Measurements from ENCODE around the gene TAOK1.

Gene TAOK1

DNA sequence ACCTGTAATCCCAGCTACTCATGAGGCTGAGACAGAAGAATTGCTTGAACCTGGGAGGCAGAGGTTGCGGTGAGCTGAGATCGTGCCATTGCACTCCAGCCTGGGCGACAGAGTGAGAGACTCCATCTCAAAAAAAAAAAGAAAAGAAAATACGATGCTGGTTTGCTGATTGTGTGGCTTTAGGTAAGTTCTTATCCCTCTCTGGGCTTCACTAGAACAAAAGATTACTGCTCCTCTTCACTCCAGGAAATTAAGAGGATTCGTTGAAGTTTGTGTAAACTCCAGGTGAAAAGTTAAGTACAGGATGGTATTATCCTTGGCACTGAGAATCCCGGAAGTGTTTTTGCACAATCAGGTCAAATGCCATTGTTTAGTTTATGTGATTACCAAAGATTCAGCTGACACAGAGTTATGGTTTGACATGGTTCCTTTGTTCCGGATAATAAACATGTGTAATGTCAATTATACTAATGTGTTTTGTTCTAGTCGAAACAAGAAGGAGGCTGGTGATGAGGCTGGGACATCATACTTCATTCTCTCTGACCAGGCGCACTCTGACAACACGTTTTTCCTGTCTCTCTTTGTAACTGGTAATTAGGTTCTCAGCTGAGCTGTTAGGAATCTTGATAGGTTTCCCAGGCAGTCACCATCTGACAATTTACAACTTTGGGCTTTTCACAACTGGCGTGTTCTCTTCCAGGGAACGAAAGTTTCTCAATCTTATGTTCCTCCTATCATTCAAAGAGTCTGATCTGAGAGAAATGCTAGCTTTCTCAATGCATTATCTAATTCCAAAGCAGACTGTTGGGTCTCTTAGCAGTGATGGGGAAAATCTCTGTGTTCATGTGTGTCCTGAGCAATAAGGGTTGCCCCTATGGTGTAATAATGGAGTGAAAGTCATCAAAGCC is 10.8 kb upstream of the TAOK1 start:
- peak; percentile 53 for DNase-seq

- DNase-seq: no peak
These were observed 6.5 kb upstream of the TAOK1 start for GRCh38 chr17:29383686-29384085.

DNA sequence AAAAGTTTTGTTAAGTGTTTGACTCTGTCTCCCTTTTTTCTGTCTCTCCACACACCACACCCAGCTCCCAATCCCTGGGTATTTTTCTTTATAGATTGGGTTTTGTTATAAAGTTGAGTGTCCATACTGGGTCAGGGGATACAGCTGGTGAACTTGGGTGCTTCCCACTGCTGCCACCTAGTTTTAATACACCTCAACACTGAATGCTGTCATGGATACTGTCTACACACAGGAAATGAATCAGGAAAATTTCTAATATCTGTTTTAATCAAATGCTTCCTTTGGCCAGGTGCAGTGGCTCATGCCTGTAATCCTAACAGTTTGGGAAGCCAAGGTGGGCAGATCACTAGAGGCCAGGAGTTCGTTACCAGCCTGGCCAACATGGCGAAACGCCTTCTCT is 5.3 kb upstream of the TAOK1 start:
- no peak for DNase-seq

DNA sequence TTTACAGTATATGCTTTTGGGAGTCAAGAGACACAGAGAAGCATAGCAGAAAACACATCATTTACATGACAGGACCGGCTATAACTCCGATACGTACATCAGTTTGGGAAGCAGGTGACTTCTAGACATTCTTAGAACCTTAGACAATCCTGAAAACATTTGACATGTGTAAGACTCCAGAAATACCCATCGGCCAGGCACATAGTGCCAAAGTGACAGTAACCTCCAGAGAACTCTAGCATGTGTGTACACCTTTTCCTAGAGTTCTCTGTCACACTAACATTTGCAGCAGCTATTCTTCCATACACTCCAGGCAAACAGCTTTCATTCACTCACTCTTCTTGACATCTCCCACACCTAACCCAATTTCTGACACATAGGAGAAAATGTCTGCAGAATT is 3.4 kb upstream of the TAOK1 start:
- no peak for DNase-seq

- DNase-seq: no peak
These were observed 1.2 kb upstream of the TAOK1 start for GRCh38 chr17:29388937-29389336.

DNA sequence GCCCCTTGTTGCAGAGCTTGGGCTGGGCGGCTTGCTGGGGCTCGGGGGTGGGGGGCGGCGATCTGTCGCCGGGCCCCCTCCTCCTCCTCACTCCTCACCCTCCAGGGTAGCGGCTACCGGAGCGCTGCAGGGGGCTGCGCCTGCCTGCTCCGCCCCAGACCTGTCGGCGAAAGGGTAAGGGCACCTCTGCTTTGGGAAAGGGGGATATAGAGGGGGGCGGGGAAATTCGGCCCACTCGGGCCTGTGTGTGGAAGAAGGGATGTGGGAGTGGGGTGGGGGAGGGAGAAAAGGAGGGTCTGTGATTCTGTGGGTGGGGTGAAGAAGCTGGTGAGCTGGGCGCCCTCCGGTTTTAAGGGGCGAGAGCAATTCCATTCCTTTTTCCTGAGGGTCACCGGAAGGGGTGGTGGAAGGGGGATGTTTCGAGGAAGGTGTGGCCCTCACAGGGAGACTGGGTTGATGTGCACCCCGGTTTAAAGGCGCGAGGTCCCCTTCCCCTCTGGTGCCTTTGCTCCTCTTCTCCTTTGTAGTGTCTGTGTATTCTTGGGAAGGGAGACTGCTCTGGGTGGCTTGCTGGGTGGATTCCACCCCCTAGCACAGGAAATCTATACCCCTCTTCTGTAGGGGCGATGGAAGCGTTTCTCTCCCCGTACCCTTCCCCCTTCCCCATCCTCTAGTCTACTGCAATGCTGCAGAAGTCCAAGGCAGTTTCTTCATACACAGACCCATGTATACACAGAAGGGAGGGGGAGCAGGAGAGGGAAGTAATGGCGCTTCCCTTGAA is 878 bp downstream of the TAOK1 start:
- no peak for DNase-seq

DNA sequence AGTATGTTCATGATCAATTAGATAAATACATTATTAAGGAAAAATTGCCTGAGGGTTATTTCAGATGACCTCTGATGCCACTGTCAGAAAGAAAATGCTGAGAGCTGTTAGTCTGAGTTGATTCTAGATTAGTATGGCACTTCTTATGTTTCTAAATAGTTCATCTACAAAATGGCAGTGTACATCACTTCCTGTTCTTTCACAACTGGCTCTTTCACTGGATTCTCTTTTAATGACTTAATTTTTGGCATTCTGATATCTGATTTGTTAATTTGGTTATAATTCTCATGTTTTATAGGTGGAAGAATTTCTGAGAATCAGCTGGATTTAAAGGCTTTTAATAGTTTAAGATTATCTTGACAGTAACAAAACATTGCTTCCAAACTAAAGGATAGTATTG is 3.3 kb downstream of the TAOK1 start:
- no peak for DNase-seq

GRCh38 chr17:29394761-29395160 is 4.6 kb downstream of the TAOK1 start:
- DNase-seq: no peak

GRCh38 chr17:29396066-29396465 is 5.9 kb downstream of the TAOK1 start:
- no peak for DNase-seq

DNA sequence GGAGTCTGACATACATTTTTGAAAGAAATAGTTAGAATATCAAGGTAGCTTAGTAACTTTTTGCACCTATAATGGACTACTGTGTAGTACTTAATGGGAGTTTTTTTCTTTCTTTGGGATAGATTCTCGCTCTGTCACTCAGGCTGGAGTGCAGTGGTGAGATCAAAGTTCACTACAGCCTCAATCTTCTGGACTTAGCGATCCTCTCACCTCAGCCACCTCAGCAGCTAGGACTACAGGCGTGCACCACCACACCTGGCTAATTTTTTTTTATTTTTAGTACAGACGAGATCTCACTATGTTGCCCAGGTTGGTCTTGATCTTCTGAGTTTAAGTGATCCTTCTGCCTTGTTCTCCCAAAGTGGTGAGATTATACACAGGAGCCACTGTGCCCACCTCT is 9.5 kb downstream of the TAOK1 start:
- DNase-seq: no peak

- DNase-seq: no peak
These were observed 10.7 kb downstream of the TAOK1 start for GRCh38 chr17:29400818-29401217.

GRCh38 chr17:29401258-29401657 is 11.1 kb downstream of the TAOK1 start:
- no peak for DNase-seq

DNA sequence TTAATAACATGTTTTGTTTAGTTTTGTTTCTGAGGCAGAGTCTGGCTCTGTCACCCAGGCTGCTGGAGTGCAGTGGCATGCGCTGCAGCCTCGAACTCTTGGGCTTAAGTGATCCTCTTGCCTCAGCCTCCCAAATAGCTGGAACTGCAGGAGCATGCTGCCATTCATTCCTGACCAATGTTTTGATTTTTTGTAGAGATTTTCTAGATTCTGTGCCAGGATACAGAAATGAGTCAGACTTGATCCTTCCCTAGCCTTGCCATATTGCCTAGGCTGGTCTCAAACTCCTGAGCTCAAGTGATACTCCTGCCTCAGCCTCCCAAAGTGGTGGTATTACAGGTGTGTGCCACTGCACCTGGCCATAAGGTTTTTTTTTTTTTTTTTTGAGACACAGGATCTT is 17.7 kb downstream of the TAOK1 start:
- DNase-seq: no peak

- no peak for DNase-seq
These were observed 19.8 kb downstream of the TAOK1 start for GRCh38 chr17:29409963-29410362.

GRCh38 chr17:29412780-29413565 is 22.8 kb downstream of the TAOK1 start:
- DNase-seq: no peak

DNA sequence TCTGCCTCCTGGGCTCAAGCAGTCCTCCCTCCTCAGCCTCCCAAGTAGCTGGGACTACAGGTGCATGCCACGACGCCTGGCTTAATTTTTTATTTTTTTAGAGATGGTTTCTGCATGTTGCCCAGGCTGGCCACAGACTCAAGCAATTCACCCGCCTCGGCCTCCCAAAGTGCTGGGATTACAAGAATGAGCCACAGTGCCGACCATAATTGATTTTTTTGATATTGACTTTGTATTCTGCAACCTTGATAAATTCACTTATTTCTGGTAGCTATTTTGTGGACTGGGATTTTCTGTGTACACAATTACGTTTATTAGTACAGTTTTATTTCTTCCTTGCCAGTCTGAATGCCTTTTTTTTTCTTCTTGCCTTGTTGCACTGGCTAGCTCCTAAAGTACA is 30.0 kb downstream of the TAOK1 start:
- DNase-seq: no peak

- DNase-seq: no peak
These were observed 40.1 kb downstream of the TAOK1 start for GRCh38 chr17:29430275-29430674.

DNA sequence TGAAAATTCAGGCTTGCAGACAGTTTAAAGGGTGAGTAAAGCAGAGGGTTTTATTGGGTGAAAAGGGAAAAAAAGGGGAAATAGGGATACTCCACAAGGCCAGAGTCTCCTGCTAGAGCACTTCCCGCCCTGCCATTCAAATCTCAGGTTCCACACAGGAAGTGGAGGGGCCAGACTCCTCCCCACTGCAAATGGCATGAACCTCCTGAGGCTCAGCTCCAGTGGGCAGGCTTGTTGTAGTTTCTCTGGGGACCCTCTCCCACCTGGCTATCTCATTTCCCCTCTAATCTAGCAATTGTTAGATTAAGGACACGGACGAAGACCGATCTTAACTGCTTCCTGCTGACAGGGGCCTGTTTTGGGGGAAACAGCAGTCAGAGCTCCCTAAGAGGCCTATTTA is 43.4 kb downstream of the TAOK1 start:
- no peak for DNase-seq

DNA sequence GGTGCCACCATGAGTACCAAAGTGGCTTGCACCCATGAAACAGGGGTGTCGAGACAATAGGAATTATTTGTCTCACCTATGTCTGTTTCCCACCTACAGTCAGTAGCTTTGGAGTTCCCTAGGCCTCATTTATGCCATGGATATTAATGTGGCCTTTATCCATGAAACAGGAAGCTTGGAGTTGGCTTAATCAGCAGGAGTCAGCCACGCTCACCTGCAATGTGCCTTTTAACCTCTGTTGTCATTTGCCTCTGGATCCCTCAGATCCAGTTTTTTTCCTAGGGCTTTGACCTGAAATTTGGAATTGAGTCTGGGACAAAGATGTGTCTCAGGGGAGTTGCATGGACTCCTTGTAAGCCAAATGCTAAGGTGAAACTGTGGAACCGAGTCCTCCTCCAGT is 44.4 kb downstream of the TAOK1 start:
- no peak for DNase-seq

DNA sequence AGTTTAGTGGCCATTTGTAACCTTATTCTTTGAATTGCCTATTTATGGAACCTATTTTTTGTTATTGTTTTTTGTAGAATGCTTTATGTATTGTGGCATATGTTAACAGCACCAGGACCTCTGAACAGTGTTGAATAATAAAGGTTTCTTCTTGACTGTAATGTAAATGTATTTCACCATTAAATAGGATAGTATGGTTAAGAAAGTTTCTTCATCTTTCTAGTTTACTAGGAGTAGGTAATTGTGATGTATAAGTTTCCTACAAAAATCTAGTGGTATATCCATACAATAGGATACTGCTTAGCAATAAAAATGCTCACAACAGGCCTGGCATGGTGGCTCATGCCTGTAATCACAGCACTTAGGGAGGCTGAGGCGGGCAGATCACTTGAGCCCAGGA is 52.3 kb downstream of the TAOK1 start:
- no peak for DNase-seq

- DNase-seq: no peak
These were observed 53.0 kb downstream of the TAOK1 start for GRCh38 chr17:29443041-29443739.

GRCh38 chr17:29444589-29444988 is 54.4 kb downstream of the TAOK1 start:
- no peak for DNase-seq

GRCh38 chr17:29445844-29446243 is 55.7 kb downstream of the TAOK1 start:
- no peak for DNase-seq
